HG02798 (cell line): Measurements from ENCODE around the gene HOXB7.

Experiments
- ATAC-seq: cut with Tn5 transposase; IDR thresholded peaks from one replicate; pipeline ENCODE4 v1.9.1; 2021; ENCODE audit warnings: mild to moderate bottlenecking; ENCODE audit not compliant: unreplicated experiment, poor library complexity

HOXB7 gene

DNA sequence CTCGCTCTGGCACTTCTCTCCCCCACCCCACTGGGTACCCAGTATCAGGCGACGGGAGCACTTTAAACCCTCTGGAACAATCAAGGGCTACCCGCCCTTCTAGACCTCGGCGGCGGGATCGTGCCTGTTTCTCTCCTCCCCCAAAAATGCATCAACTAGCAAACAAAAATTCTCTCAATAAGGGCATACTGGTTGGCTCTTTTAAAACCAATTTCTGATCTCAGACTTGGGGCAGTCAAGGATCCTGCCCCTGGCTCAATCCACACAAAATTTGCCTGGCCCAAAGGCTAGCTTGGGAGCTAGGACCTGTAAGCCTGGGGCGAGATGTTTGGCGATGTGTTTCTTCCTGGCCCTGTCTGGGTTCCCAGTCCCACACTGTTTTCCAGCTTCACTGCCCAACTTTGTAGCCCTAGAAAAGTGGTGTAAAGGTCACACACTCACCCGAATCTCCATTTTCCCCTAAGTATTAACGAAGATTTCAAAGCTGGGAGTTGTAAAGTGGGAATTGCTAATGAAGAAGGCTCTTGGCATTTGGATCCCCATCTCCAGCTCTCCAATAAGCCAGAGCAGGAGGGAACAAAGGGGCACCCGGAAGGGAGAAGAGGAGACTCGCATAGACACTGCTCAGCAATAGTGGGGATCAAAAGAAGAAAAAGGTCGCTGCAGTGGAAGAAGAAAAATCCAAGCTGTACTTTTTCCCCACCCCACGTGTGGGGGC lies 51.5 kb downstream of the HOXB7 start:
- ATAC-seq = no peak

- no peak for ATAC-seq
Measured at GRCh38 chr17:48558831-48559121, 52.0 kb downstream of the HOXB7 start.

DNA sequence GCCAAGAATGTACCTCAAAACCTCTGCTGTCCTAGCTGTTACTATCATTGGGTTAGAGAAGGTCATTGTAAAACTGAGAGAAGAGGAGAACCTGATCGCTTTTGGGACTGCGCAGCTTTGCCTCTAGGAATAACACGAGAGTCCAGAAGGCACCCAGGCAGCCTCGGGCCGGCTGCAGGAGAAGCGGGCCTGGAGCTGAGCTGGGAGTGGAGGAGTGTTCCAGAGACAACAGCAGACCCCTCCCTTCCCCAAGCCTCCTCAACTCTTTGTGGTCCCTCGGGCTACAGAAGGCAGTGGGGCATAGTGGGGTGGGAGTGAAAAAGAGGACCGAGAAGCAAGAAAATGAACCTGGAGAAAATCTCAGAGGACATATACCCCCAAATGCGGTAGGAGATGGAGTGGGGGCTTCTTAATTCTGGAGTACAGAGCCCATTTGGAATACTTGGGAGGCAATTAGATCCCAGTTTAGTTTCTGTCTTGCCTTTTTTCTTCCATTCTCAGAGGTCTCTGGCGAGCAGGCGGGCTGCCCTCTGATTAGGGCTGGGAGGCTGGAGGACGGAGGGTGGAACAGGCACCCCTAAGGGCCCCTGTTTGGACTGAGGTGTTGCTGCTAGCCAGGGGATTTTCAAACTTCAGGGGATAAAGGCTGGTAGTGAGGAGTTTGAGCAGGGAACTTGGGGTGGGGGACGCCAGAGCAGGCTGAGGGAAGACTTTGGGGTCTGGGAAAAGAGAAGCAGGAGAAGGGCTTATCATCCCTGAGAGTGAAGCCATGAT lies 52.6 kb downstream of the HOXB7 start:
- ATAC-seq = no peak
